ENCODE results near the gene RAP1GAP2. TPM values are rescaled to one million over a fixed set of nuclear protein-coding genes. Genes with fewer than 3 reads are reported as not detected.

RAP1GAP2 gene
- total RNA-seq, 1 donor from 2014 or later: 17.0 TPM

- Histone ChIP-seq H3K4me1 (no peaks in the 10 kb centered on the region), H3K27me3 (ENCODE audit: low read depth) (no peaks in the 10 kb centered on the region), H3K27ac (no peak overlapping the region), H3K9me3 (no peaks in the 10 kb centered on the region), H3K4me3 (no peak overlapping the region), H3K36me3 (no peaks in the 10 kb centered on the region)
- ATAC-seq (no peak), DNase-seq (no peak)
- TF ChIP-seq CTCF (IDR thresholded peaks at IDR 0.05): no peak
- intact Hi-C loops (cut with DNase I): no loop called here
Measured at GRCh38 chr17:2921443-2921842, 125.2 kb downstream of the RAP1GAP2 start.

GRCh38 chr17:2924211-2924610, 128.0 kb downstream of the RAP1GAP2 start:
- no peak for TF ChIP-seq CTCF (IDR thresholded peaks at IDR 0.05)
- ATAC-seq: no peak
- Histone ChIP-seq H3K27me3 (ENCODE audit: low read depth) (no peaks in the 10 kb centered on the region), H3K27ac (no peak overlapping the region), H3K4me3 (no peak overlapping the region), H3K9me3 (no peaks in the 10 kb centered on the region), H3K4me1 (no peaks in the 10 kb centered on the region), H3K36me3 (no peaks in the 10 kb centered on the region)
- DNase-seq: no peak
- intact Hi-C loops (cut with DNase I): no loop called here

- Histone ChIP-seq H3K9me3 (no peaks in the 10 kb centered on the region), H3K4me1 (no peaks in the 10 kb centered on the region), H3K27ac (no peak overlapping the region), H3K36me3 (no peaks in the 10 kb centered on the region), H3K4me3 (no peak overlapping the region), H3K27me3 (ENCODE audit: low read depth) (no peaks in the 10 kb centered on the region)
- no peak for TF ChIP-seq CTCF (IDR thresholded peaks at IDR 0.05)
- DNase-seq (no peak), ATAC-seq (no peak)
- intact Hi-C loops (cut with DNase I): no loop called here
Measured at GRCh38 chr17:2925011-2925410, 128.8 kb downstream of the RAP1GAP2 start.

GRCh38 chr17:2926019-2926650, 129.9 kb downstream of the RAP1GAP2 start:
- no peak for DNase-seq
- no peak overlapping the region for H3K4me3 ChIP-seq
- ATAC-seq: peak; percentile 34 to 41
- no peaks in the 10 kb centered on the region for H3K36me3 ChIP-seq
- no peaks in the 10 kb centered on the region for H3K27me3 ChIP-seq (ENCODE audit: low read depth)
- no peak overlapping the region for H3K27ac ChIP-seq
- H3K9me3 ChIP-seq: no peaks in the 10 kb centered on the region
- intact Hi-C loops (cut with DNase I): no loop called here
- no peak for TF ChIP-seq CTCF (IDR thresholded peaks at IDR 0.05)
- no peaks in the 10 kb centered on the region for H3K4me1 ChIP-seq

- Histone ChIP-seq H3K4me1 (no peaks in the 10 kb centered on the region), H3K9me3 (no peaks in the 10 kb centered on the region), H3K4me3 (no peak overlapping the region), H3K36me3 (no peaks in the 10 kb centered on the region), H3K27ac (no peak overlapping the region), H3K27me3 (ENCODE audit: low read depth) (no peaks in the 10 kb centered on the region)
- DNase-seq: no peak
- intact Hi-C loops (cut with DNase I): no loop called here
- ATAC-seq: no peak
- TF ChIP-seq CTCF (IDR thresholded peaks at IDR 0.05): no peak
Measured at GRCh38 chr17:2928294-2928890, 132.2 kb downstream of the RAP1GAP2 start.

Data from lower lobe of right lung (tissue), 2 donors.